ENCODE measurements around the gene HES7.

Gene HES7

GRCh38 chr17:8072729-8073461 lies 51.0 kb downstream of the HES7 start:
- DNase-seq (ENCODE audit: low spot score), result no peak

DNA sequence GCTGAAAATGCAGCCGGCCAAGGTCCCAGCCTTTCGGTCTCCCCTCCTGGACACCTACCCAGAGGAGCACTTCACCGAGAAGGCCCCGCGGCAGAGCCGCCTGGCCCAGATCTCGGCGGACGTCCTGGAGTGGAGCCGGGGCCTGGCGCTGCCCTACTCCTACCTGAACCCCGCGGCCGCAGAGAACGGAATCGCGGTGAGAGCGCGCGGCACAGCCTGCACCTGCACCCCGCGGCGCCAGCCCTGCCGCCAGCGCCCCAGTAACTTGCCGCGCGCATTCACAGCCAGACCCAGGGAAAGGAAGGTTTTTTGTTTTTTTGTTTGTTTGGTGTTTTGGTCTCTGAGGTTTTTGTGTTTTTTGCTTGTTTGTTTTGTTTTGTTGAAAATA lies 51.6 kb downstream of the HES7 start:
- DNase-seq (ENCODE audit: low spot score), result no peak

GRCh38 chr17:8071496-8071895 lies 52.4 kb downstream of the HES7 start:
- DNase-seq (ENCODE audit: low spot score), result no peak
